SU-DHL-6 (cell line): ENCODE results near the gene UNC5B.

Source experiments
- H2AFZ ChIP-seq: fragments of 200-600 bp; sonication (generic); 2 replicates; pipeline ENCODE4 v1.6.1; 2014; ENCODE audit warnings: low read depth, mild to moderate bottlenecking, moderate library complexity, mixed read lengths, antibody characterized with exemption, low read length; ENCODE audit not compliant: severe bottlenecking
- H3F3A ChIP-seq: fragments of 200-600 bp; shearing (Covaris generic); 2 replicates; pipeline ENCODE4 v1.6.0; 2016; ENCODE audit warnings: antibody characterized with exemption, mild to moderate bottlenecking; ENCODE audit not compliant: insufficient read depth
- H3K27ac ChIP-seq: fragments of 200-600 bp; sonication (generic); 2 replicates; pipeline ENCODE4 v1.5.1; 2016; ENCODE audit warnings: low read depth, mild to moderate bottlenecking, low read length, moderate library complexity, mixed read lengths
- H3K27me3 ChIP-seq: fragments of 200-600 bp; sonication (generic), shearing (Covaris generic); 2 replicates; pipeline ENCODE4 v1.6.0; 2014; ENCODE audit warnings: mild to moderate bottlenecking, low read length
- H3K36me3 ChIP-seq: fragments of 200-600 bp; sonication (generic); 2 replicates; pipeline ENCODE4 v1.6.1; 2014; ENCODE audit warnings: mild to moderate bottlenecking, low read length, mixed read lengths
- H3K4me2 ChIP-seq: fragments of 300-600, 200-600 bp; shearing (Covaris generic), sonication (generic); 2 replicates; pipeline ENCODE4 v1.6.0; 2014; ENCODE audit warnings: low read length, low read depth, mild to moderate bottlenecking; ENCODE audit not compliant: poor library complexity, severe bottlenecking
- H3K4me3 ChIP-seq: fragments of 200-600 bp; sonication (generic); 2 replicates; pipeline ENCODE4 v1.5.1; 2014; ENCODE audit warnings: antibody characterized with exemption, low read length, mild to moderate bottlenecking, mixed read lengths; ENCODE audit not compliant: insufficient read depth, poor library complexity, severe bottlenecking
- H3K79me2 ChIP-seq: fragments of 200-600 bp; sonication (generic); 2 replicates; pipeline ENCODE4 v1.6.1; 2014; ENCODE audit warnings: mild to moderate bottlenecking, low read length, moderate library complexity; ENCODE audit not compliant: insufficient read depth
- H3K9ac ChIP-seq: fragments of 200-600 bp; sonication (generic); 2 replicates; pipeline ENCODE4 v1.7.0; 2014; ENCODE audit warnings: mild to moderate bottlenecking, low read length
- H3K9me2 ChIP-seq: fragments of 200-600 bp; sonication (generic); replicated peaks from 2 replicates; pipeline ENCODE4 v1.6.1; 2014; ENCODE audit warnings: low read length; ENCODE audit not compliant: insufficient read depth
- H3K9me3 ChIP-seq: fragments of 200-600 bp; sonication (generic); 2 replicates; pipeline ENCODE4 v1.6.1; 2014; ENCODE audit warnings: low read length, mixed read lengths; ENCODE audit not compliant: insufficient read depth
- H4K20me1 ChIP-seq: fragments of 200-600 bp; sonication (generic); 2 replicates; pipeline ENCODE4 v1.6.1; 2014; ENCODE audit warnings: low read depth, mild to moderate bottlenecking, antibody characterized with exemption, low read length, moderate library complexity, mixed read lengths
- EZH2phosphoT487 ChIP-seq: fragments of 200-600 bp; sonication (generic), shearing (Covaris generic); conservative IDR thresholded peaks from 2 replicates; pipeline ENCODE4 v1.6.1; 2018; ENCODE audit warnings: mild to moderate bottlenecking, antibody characterized with exemption, low read length, moderate library complexity, mixed read lengths
- TF ChIP-seq, protein P1 (sequence below): fragments of 200-600 bp; sonication (generic); IDR thresholded peaks from one replicate; pipeline ENCODE4 v1.5.1; 2017; ENCODE audit warnings: antibody characterized with exemption, mild to moderate bottlenecking, low read length, moderate library complexity; ENCODE audit not compliant: insufficient read depth, poor library complexity, severe bottlenecking

The UNC5B gene

GRCh38 chr10:71234970-71235685 lies 22.8 kb downstream of the UNC5B start:
- H4K20me1 ChIP-seq, result no peaks in the 10 kb centered on the region
- H3F3A ChIP-seq, result no peaks in the 10 kb centered on the region
- no peak overlapping the region for H3K27ac ChIP-seq
- H3K36me3 ChIP-seq, result no peaks in the 10 kb centered on the region
- H3K79me2 ChIP-seq, result no peaks in the 10 kb centered on the region
- no peak overlapping the region for H3K9ac ChIP-seq
- no peaks in the 10 kb centered on the region for H3K9me3 ChIP-seq
- TF ChIP-seq, protein P1, sequence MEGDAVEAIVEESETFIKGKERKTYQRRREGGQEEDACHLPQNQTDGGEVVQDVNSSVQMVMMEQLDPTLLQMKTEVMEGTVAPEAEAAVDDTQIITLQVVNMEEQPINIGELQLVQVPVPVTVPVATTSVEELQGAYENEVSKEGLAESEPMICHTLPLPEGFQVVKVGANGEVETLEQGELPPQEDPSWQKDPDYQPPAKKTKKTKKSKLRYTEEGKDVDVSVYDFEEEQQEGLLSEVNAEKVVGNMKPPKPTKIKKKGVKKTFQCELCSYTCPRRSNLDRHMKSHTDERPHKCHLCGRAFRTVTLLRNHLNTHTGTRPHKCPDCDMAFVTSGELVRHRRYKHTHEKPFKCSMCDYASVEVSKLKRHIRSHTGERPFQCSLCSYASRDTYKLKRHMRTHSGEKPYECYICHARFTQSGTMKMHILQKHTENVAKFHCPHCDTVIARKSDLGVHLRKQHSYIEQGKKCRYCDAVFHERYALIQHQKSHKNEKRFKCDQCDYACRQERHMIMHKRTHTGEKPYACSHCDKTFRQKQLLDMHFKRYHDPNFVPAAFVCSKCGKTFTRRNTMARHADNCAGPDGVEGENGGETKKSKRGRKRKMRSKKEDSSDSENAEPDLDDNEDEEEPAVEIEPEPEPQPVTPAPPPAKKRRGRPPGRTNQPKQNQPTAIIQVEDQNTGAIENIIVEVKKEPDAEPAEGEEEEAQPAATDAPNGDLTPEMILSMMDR, result no peak
- no peak for TF ChIP-seq EZH2phosphoT487
- no peak overlapping the region for H3K4me3 ChIP-seq
- no peaks in the 10 kb centered on the region for H3K27me3 ChIP-seq
- H3K4me2 ChIP-seq, result no peak overlapping the region
- H2AFZ ChIP-seq, result no peak overlapping the region
- no peaks in the 10 kb centered on the region for H3K9me2 ChIP-seq

GRCh38 chr10:71235808-71236207 lies 23.4 kb downstream of the UNC5B start:
- H3K9ac ChIP-seq, result no peak overlapping the region
- H4K20me1 ChIP-seq, result no peaks in the 10 kb centered on the region
- no peaks in the 10 kb centered on the region for H3K9me3 ChIP-seq
- TF ChIP-seq, protein P1, result no peak
- no peak for TF ChIP-seq EZH2phosphoT487
- H3K79me2 ChIP-seq, result no peaks in the 10 kb centered on the region
- no peak overlapping the region for H3K4me3 ChIP-seq
- no peak overlapping the region for H3K4me2 ChIP-seq
- no peaks in the 10 kb centered on the region for H3K9me2 ChIP-seq
- H3F3A ChIP-seq, result no peaks in the 10 kb centered on the region
- H3K27ac ChIP-seq, result no peak overlapping the region
- no peak overlapping the region for H2AFZ ChIP-seq
- no peaks in the 10 kb centered on the region for H3K36me3 ChIP-seq
- H3K27me3 ChIP-seq, result no peaks in the 10 kb centered on the region

DNA sequence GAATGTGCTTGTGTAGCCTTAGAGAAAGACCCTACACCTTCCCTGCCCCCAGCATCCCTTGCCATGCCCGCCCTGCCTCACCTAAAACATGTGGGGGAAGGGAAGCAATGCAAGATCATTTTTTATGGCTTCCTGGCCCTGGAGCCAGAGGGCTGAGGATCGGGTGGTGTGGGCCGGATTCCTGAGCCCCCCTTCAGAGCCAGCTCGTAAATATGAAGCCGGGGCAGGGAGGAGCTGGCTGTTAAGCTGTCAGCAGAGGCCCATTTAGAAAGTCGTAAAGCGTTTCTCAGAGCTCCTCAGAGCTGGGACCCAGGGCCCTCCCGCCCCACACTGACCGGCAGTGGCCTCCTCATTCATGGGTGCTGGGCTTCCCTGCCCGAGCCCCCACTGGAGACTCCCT lies 23.9 kb downstream of the UNC5B start:
- no peaks in the 10 kb centered on the region for H4K20me1 ChIP-seq
- no peaks in the 10 kb centered on the region for H3K79me2 ChIP-seq
- no peaks in the 10 kb centered on the region for H3K36me3 ChIP-seq
- H3K9me2 ChIP-seq, result no peaks in the 10 kb centered on the region
- H3K9me3 ChIP-seq, result no peaks in the 10 kb centered on the region
- H3K9ac ChIP-seq, result no peak overlapping the region
- H3K27me3 ChIP-seq, result no peaks in the 10 kb centered on the region
- no peak overlapping the region for H3K27ac ChIP-seq
- no peak overlapping the region for H3K4me3 ChIP-seq
- H2AFZ ChIP-seq, result no peak overlapping the region
- H3F3A ChIP-seq, result no peaks in the 10 kb centered on the region
- TF ChIP-seq, protein P1, result no peak
- TF ChIP-seq EZH2phosphoT487, result no peak
- no peak overlapping the region for H3K4me2 ChIP-seq
